Activated naive CD4-positive, alpha-beta T cell treated with anti-CD3 and anti-CD28 coated beads, Interleukin-2, amount 50 U/mL, for 16 hours (primary cell): ENCODE measurements around the gene FARSB.

ENCODE experiments used
- DNase-seq: peaks from one replicate; pipeline ENCODE4 v3.0.0-alpha.2; 2020

The FARSB gene

DNA sequence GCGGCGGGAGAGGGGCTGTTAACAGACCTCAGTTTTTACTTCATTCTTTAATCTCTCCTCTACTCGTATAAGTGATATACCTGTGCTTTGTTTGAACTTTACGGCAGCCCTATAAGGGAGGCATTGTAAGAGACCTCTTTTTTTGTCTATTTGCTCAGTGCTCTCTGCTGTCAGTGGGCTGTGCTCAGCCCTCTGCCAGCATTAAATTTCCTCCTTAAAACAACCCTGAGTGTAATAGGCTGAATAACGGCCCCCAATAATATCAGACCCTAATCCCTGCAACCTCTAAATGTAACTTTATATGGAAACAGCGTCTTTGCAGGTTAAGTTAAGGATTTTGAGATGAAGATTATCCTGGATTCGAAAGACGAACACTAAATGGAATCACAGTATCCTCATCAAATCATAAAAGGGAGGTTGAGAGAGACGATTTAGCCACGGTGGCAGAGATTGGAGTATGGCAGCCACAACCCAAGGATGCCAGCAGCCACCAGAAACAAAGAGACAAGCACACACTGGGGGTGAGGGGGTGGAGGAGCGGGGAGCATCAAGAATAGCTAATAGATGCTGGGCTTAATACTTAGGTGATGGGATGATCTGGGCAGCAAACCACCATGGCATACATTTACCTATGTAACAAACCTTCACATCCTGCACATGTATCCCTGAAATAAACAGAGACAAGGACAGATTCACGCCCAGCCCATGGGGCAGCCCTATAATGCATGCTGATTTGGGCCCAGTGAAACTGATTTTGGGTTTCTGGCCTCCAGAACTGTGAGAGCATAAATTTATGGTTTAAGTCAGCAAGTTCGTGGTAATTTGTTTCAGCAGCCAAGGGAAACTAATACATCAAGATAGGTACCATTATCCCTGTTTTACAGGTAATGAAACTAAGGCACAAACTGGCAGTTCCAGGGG lies 894 bp upstream of the FARSB start:
- DNase-seq: no peak

DNA sequence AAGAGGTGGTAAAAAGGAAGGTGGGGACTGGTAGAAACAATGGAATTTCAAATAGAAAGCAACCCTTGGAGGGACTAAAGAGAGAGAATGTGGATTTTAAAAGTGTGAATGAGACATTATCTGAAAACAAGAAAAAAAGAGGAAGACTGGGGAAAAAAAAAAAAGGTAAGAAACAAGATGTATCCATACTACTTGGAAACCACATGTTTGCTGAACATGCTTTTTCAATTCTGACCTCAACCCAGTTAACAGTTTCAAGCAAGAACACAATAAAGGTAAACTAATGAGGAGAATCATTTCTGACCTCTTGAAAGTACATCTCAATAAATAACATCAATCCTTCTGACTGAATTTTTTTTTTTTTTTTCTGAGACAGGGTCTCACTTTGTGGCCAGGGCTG lies 2.6 kb downstream of the FARSB start:
- DNase-seq: no peak

DNA sequence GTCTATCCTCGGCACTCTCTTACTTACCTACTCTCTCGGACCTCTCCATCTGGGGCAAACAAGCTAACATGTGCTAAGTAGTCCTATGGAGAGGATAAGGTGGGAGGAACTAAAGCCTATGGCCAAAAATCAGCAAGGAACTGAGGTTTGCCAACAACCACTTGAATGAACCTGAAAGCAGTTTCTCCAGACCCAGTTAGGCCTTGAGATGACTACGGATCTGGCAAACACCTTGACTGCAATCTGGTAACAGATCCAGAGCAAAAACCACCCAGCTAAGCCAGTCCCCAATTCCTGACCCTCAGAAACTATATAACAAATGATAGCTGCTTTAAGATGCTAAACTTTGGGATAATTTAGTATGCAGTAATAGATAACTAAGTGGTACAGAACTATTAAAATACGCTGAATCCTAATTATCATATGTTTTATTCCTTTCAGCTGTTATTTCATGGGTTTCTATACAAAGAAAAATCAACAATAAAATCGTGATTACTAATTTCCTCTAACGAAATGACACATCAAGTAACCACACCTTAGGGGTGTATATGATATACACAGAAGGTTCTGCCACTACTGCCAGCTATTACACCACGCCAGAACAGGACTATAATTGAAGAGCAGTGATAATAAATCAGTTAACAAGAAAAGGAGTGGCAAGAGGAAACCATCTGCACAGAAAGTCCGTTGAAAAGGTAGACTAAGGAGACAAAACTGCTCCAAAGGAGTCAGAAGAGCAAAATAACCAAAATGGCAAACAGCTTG lies 3.2 kb downstream of the FARSB start:
- no peak for DNase-seq

DNA sequence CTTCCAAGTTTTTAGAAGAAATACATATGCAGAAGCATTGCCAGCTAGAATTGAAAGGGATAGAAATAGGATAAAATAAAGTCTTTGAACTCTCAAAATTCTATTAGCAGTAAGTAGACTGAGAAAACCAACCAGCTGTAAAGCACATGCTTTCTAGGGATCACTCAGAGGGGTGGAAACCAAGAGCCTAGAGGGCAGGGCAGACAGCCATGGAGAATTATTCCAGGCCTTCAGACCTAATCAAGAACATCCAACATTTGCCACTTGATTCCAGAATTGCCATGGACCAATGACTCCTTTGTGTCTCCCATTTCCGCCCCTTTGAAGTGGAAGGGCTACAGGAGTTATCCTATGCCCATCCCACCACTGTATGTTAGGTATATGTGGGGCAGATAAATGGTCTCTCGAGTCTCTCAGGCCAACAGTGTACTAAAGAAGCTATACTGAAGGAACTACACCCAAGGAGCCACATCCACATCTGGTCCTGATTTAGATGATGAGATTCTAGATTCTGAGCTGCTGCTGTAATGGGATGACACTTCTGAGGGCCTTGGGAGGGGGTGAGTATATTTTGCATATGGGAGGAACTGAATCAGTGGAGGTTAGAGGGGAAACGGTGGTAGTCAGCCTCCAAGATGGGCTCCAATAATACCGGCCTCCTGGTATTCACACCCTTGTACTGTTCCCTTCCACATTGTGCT lies 4.0 kb downstream of the FARSB start:
- no peak for DNase-seq

DNA sequence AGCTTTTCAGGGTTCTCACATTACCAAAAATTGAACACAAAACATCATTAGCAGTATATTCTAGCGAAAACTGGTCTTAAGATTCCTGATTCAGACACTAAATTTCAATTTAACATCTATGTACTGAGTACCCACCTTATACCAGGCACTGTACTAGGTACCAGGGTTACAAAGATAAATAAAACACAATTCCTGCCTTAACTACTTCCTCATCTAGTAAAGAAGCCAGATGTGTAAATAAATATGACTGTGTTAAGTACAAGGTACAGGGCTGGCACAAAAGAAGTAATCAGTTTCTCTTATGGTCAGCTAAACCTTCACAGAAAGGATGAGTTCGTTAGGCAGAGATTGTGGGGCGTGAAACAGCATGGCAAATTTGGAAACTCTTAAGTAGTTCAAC lies 6.1 kb downstream of the FARSB start:
- DNase-seq: no peak

DNA sequence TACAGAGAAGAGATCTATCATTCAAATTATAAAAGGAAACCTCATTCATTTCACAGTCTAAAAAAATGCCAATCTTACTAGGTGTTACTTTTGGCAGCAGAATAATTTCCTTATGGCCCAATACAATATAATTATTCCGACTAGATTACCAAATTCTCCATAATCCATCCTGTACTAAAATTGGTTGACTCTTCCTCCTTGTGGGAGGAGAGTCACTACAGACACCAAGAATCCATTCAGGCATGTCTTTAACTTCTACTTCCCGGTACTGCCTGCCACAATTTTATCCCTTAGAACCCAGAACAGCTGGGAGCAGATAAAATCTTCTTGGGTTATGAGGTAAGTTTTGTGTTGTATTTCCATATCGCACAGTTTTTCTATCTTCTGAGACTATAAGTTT lies 9.9 kb downstream of the FARSB start:
- DNase-seq: no peak

DNA sequence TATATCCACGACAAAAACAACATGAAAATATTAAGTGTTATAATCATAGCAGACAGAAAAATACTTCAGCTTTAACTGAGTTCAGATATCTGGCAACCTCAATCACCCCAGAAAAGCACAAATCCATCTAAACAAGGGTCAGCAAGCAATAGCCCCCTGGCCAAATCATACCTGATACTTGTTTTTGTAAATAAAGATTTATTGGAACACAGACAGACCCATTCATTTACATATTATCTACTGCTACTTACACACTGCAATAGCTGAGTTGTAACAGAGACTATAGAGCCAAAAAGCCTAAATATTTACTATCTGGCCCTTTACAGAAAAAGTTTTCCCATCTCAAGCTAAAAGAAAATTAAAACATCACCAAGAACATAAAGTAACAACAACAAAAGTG lies 12.8 kb downstream of the FARSB start:
- DNase-seq: no peak

DNA sequence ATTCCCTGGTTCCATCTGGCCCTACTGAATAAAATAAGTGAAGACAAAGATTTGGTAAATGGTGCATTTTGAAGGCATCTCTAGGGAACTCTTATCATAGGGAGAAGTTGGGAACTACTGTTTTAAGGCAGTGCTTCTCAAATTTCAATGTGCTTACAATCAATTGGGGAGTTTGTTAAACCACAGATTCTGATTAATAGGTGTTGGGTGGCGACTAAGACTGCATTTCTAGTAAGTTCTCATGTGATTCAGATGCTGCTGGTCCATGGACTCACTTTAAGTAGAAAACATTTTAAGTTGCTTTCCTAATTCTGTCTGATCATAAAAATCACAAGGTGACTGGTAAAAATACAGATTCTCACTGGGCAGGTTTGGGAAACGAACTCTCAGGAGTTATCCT lies 14.6 kb downstream of the FARSB start:
- DNase-seq: no peak

DNA sequence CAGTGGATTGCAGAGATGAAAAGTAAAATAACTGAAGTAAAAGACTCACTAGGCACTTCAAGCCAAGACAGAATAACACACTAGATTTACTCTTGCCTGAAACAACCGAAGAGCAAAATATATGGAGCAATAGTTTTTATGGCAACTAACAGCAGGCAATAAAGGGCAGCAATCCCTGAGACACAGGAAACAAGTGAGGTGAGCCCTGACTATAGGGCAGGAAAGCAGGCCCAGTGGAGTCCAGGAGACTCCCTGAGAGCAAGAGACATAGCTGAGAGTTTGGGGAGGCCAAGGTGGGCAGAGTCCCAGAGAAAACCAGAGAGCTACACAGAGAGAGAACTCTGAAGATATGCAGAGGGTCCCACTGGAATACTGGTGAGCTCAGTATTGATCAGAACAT lies 18.8 kb downstream of the FARSB start:
- no peak for DNase-seq

DNA sequence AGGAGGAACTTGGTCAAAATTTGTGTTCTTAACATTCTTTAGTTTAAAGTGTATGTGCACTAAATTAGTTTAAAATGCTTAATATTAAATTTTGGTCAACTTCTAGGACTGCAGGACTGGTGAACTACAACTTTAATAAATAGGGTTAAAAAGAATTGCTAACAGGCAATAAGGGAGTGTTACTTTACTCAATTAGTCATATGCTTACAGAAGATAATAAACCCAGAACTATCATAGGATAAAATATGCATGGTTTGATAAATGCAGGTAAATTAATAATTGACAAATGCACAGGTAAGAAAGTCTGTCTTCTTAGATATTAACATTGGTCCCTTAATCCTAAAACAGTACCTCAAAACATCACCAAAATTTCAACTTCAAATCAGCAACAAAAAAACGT lies 20.6 kb downstream of the FARSB start:
- DNase-seq: no peak

DNA sequence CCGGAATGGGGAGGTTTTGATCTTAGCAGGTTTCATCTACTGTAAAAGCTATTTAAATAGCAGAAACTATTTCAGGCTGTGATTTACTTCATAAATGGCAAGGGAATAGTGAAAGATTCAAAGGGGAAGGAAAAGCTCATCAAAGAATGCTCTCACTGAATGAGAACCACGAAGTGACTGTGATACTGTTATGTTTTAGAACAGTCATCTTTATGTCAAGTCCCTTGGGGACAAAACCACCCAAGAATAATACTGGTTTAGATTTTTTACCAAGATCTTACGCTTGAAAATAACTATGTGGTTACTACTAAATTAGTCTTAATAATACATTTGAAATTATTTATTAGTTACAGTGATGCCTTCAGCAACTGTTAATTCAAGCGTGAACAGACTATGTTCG lies 28.1 kb downstream of the FARSB start:
- no peak for DNase-seq

DNA sequence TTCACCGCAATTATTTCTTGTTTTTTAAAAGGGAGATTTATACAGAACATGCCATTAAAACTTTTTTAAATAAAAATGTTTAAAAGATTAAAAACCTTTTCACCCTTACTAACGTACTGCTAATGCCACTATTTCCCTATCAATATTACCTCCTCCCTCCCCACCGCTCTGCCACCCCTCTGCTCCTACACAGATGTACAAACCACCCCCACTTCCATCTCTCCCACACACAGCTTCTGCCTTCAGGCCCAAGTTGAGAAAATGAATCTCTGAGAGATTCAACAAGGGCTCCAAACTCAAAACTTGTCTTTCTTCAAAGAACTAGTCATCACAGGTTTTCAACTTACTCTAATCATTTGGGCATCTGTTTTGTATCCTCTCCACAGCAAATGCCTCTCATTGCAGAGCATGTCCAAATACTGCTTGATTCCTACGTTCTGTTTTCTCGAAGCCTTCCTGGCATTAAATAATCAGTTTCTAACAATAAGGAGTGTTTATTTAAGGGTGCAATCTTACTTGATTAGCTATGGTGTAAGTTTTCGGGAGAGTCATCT lies 32.1 kb downstream of the FARSB start:
- DNase-seq: no peak

DNA sequence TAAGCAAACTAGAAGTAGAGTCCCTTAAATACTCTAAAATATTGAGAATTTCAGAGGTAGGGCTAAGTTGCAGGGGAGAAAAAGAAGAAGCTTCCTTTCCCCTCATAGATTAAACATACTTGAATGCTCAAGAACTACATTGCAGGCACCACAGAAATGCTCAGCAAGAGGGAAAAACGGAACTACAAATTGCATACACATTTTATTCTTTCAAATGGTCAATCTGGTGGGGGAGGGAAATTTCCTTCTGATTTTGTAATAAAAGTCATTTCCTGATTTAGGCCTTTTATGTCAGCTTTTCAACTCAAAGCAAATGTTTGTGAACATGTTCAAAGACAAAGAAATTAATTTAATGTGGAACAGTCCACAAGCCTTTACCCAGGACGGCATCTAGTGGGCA lies 33.0 kb downstream of the FARSB start:
- DNase-seq: no peak

DNA sequence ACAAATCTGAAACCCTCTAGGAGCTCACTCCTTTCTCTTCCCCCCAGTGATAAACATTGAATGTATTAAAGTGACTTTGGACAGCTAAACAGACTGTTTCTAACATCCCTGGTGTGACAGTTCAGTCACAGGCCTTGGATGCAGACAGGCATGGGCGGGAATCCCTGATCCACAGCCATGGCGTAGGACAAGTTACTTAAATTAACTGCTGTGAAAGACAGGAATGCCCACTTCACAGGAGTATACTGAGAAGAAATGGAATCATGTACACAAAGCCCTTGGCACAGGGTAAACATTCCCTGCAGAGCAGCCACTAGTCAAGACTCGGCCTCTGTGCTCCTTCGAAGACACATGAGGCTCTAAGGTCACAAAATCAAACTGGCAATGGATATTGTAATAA lies 34.0 kb downstream of the FARSB start:
- DNase-seq: no peak

DNA sequence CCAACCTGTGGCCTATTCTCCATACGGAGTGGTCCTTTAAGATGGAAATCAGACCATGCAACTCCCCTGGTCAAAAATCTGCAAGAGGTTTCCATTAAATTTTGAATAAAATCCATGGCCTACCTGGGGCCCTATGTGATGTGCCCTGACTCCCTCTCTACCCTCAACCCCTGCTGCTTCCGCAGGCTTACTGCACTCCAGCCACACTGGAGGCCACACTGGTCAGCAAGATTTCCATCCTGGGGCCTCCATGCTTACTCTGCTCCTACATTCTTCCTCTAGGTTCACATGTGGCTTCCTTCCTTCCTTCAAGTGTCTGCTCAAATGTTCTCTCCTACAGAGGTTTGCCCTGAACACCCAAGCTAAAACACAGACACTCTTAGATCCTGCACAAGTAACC lies 40.6 kb downstream of the FARSB start:
- DNase-seq: no peak

DNA sequence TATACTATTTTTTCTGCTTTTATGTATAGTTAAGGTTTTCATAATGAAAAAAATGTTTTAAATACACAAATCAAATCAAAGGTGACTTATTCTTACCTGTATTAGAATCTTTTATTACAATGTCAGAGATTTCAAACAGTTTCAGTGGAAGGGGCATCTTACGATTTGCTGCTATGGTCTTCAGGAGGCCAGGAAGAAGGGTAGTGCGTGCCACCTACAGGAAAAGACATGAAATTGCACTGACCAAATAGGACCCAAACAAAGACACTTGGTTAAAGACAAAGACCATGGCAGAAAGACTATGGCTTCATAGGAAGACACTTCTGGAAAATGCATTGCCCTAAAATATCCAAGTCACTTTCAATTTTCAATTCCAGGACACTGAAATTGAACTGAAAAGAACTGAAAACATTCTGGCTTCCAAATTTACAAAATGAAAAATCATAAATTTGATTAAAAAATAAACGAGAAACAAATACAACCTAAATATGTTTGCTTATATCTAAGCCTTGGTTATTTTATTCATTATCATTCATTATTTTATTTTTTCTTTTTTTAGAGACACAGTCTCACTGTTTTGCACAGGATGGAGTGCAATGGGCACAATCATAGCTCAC lies 42.1 kb downstream of the FARSB start:
- no peak for DNase-seq

DNA sequence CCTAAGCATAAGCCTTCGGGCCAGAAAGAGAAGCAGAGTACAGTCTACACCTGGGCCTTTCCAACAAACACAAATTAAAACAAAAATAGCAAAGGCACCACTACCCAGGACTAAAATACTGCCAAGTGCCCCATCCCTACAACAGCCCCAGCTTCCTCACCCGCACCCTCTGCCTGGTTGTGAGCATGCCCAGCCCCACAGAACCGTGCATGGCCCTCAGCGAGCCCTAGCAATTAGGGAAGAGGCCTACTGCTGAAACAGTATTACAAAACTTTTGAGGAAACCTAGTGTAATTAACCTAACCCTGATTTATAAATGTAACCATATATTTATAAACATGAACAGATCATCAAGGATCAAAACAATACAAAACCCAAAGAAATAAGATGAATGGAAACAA lies 44.2 kb downstream of the FARSB start:
- no peak for DNase-seq

DNA sequence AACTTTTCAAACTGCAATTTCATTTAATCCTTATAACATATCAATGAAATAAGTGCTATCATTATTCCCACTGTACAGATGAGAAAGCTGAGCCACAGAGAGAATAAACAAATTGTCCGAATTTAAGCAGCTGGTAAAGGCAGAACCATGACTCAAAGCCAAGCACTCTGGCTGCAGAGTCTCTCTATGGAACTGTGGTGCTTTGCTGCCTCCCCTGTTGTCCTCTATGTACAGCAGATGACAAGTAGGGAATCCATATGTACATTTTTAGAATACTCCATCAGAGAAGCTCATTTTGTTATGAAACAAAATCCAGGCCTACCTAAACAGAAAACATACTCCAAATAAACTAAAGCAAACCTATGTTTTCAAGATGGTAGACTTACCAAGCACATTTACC lies 45.1 kb downstream of the FARSB start:
- DNase-seq: no peak

DNA sequence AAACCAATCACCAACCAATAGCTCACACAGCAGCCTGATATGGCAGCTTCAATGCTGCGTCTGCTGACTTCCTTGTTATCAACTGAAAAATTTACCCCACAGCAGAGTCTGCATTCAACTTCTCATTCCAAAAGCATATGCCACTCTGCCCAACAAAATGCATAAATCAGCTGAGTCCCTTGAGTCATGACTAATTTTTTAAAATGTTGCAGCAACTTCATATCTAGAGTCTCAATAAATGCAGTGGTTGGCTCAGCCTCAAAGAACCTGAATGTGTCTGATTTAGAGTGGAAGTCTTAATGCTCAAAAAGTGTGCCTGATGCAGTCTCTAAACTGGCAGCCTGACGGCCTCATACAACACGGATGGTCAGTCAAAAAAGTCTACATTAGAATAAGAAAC lies 46.5 kb downstream of the FARSB start:
- no peak for DNase-seq

DNA sequence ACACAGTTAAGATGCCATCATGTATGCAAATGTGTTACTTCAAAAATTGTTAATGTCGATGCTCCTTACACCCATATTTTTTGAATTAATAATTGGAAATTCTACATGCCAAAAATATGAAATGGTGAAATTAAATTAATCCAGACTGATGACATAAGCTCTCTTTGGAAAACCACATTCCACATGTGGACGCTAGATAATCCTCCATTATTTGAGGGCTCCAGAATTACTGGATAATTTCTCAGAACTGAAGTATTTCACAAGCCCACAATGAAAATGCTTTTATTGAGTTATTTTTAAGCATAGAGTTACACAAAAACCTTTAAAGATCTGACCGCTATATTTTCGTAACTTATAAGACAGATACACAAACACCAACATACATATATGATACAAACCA lies 47.8 kb downstream of the FARSB start:
- DNase-seq: no peak

DNA sequence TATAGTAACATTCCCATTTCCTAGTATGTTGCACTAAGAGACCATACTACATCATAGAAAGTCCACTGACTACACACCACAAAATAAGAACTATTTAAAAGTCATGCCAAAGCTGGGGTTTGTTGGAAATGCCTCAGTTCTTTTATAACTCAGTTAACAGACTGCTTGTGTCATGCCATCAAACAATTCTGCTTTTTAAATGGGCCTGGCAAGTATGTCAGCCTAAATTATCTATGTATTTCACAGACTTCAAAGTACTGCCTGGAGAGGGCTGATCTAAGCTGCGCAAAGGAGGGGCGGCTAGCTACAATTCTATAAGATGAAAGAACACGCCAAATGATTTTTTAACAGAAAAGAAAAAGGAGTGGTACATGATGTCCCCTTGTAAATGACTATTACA lies 49.6 kb downstream of the FARSB start:
- DNase-seq: no peak

DNA sequence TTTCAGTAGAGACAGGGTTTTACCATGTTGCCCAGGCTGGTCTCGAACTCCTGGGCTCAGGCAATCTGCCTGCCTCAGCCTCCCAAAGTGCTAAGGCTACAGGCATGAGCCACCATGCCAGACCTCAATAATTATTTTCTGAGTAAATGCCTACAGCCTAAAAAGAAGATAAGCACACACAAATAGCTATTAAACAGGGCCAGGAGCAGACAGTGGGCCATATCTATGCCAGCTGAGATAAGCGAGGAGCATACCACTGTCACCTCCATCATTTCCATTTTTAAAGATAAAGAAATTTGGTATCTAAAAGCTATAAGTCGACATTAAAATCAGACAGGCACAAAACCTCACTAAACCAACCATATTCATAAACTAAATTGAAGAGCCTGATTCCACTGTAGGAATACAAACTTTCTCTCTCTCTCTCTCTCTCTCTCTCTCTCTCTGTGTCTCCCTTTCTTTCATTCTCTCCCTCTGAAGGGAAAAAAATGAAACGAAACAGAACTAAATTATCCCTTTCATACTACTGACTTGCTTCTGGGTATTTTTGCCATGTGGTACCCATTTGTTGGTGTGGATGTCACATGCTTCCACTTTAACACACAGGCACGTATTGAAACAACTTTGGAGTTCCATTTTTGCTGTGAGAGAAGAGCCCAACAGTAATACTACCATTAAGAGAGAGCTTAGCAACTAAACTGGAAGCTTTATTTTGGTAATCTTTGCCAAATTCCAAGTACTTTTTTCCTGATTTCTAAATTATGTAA lies 51.0 kb downstream of the FARSB start:
- no peak for DNase-seq
